Amniotic stem cell (primary cell): ENCODE measurements around the gene UHMK1.

Source experiments
- DNase-seq: peaks from one replicate; lab custom pipeline; 2025; lab: John Stamatoyannopoulos, UW

The UHMK1 gene

GRCh38 chr1:162530307-162530987 is 32.8 kb downstream of the UHMK1 start:
- DNase-seq, result no peak

GRCh38 chr1:162530988-162531319 is 33.3 kb downstream of the UHMK1 start:
- no peak for DNase-seq

GRCh38 chr1:162535501-162535900 is 37.9 kb downstream of the UHMK1 start:
- no peak for DNase-seq

GRCh38 chr1:162536511-162536910 is 38.9 kb downstream of the UHMK1 start:
- DNase-seq, result no peak

- no peak for DNase-seq
Observed at GRCh38 chr1:162537216-162537615, 39.6 kb downstream of the UHMK1 start.

GRCh38 chr1:162538815-162539431 is 41.3 kb downstream of the UHMK1 start:
- peak; percentile 69 for DNase-seq

- peak; percentile 72 for DNase-seq
Observed at GRCh38 chr1:162541619-162542141, 44.1 kb downstream of the UHMK1 start.

- no peak for DNase-seq
Observed at GRCh38 chr1:162543228-162543627, 45.6 kb downstream of the UHMK1 start.

GRCh38 chr1:162548170-162548569 is 50.6 kb downstream of the UHMK1 start:
- no peak for DNase-seq

- DNase-seq, result no peak
Observed at GRCh38 chr1:162549001-162549400, 51.4 kb downstream of the UHMK1 start.

- no peak for DNase-seq
Observed at GRCh38 chr1:162550925-162551324, 53.3 kb downstream of the UHMK1 start.

- DNase-seq, result no peak
Observed at GRCh38 chr1:162551969-162552683, 54.5 kb downstream of the UHMK1 start.

- DNase-seq, result no peak
Observed at GRCh38 chr1:162552684-162553252, 55.1 kb downstream of the UHMK1 start.

- no peak for DNase-seq
Observed at GRCh38 chr1:162554258-162554657, 56.6 kb downstream of the UHMK1 start.

GRCh38 chr1:162557536-162557935 is 59.9 kb downstream of the UHMK1 start:
- no peak for DNase-seq

- DNase-seq, result no peak
Observed at GRCh38 chr1:162560303-162561036, 62.9 kb downstream of the UHMK1 start.

GRCh38 chr1:162561037-162561615 is 63.5 kb downstream of the UHMK1 start:
- peak; percentile 94 for DNase-seq

GRCh38 chr1:162561616-162562469 is 64.2 kb downstream of the UHMK1 start, which contains the start of gene UAP1:
UAP1 (plus strand) TSS chr1:162561722; CDS start chr1:162566069, 4,347 bp downstream.
- no peak for DNase-seq

GRCh38 chr1:162562470-162562828 is 64.8 kb downstream of the UHMK1 start:
- peak; percentile 38 for DNase-seq

GRCh38 chr1:162564762-162565218 is 67.2 kb downstream of the UHMK1 start:
- no peak for DNase-seq

- DNase-seq, result no peak
Observed at GRCh38 chr1:162565460-162565859, 67.8 kb downstream of the UHMK1 start.
